NCI-H82 treated with DMSO at 0.1 percent for 48 hours (cell line): ENCODE data around the gene CA9.

ENCODE experiments used
- DNase-seq: peaks from one replicate; lab custom pipeline; 2025; ENCODE audit not compliant: unreplicated experiment; lab: John Stamatoyannopoulos, UW

Gene CA9

GRCh38 chr9:35714123-35714522, 40.4 kb downstream of the CA9 start:
- no peak for DNase-seq

DNA sequence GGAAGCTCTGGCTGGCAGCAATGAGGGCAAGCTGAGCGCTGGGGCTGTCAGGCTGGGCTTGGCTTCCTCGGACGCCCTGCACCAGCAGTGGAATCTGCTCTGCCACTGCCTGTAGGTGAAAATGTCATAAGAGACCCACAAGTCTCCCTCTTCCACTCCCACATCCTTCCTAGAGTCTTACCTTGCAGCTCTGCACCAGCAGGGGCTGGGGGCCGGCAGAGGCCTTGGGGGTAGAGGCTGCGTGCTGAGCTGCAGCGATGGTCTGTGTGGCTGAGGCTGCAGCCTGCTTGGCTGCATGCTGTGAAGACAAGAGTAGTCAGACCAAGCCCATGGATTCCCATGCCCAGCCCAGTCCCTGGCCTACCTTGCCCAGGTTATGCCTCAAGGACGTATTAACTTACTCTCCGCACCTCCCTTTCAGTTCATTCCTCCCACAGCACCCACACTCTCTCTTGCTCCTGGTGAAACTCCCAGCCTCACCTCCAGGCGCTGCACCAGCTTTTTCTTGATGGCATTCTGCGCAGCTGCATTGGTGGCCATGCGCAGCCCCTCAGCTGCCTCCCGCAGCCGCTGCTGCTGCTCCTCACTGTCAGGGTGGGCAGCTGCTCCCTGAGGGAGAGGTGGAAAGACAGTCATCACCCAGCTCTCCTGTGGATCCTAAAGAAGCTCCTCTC, 41.0 kb downstream of the CA9 start:
- DNase-seq = no peak

- DNase-seq = no peak
Measured at GRCh38 chr9:35716230-35716629, 42.5 kb downstream of the CA9 start.

DNA sequence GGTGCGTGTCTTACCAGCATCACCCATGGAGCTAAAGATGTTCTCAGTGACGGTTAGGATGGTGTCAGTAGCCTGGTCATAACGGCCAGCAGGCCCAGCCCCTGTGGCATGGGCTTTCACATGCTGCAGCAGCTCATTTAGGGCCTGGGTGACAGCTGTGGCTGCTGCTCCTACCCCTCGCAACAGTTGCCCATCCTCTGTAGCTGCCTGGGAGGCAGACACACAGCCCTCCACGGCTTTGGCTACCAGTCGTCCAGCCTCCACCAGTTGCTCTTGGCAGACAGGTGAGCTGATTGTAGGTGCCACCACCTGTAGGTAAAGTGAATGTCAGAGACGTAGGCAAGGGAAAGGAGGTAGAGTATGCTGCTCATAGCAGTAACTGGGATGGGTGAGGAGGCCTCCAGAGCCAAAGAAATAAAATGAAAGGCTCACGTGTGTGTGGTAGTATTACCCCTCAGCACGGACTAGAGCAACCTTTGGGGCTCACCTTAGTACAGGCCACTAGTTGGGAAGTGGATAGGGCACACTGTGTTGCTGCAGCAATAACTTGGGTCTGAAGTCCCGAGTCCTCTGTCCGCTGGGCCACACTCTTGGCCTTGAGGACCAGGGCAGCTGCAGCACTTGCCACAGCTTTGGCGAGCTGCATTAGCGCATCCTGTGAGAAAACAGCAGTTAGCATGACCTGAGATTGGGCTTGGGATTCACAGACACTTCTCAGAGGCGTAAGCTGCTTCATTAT, 43.6 kb downstream of the CA9 start:
- DNase-seq = no peak

DNA sequence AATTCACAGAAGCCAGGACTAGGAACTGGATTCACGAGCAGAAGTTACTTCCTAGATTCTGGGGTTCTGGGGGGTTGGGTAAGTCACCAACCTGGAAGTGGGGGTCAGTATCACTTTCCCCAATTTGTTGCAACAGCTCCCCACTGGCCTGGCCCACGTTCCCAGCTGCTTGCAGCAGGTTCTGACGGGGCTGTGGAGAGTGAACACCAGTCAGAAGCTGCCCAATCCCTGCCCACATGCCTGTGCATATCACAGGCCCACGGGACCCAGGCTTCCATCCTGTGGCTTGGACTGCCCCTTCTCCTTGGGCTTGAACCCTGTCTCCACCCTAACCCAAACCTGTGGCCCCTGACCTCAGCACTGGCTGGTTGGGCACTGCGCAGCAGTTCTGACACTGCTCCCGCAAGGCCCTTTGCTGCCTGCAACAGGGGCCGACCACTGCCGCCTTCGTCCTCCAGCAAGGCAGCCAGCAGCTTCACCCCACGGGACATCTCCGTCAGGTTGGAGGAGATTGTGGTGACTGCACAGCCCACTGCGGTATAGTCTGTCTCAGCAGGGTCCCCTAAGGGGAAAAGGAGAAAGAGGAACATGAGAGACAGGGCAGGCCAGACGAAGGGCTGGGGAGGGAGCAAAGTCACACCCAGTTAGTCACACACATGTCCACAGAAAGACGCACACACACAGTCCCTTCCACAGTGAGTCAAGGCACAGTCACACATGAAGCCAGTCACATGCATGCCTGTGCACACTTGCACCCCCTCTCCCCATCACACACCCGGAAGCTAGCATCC, 45.2 kb downstream of the CA9 start:
- no peak for DNase-seq

GRCh38 chr9:35719546-35719945, 45.8 kb downstream of the CA9 start:
- no peak for DNase-seq

- DNase-seq = no peak
Measured at GRCh38 chr9:35723426-35723825, 49.7 kb downstream of the CA9 start.

- DNase-seq = no peak
Measured at GRCh38 chr9:35723908-35724307, 50.2 kb downstream of the CA9 start.

DNA sequence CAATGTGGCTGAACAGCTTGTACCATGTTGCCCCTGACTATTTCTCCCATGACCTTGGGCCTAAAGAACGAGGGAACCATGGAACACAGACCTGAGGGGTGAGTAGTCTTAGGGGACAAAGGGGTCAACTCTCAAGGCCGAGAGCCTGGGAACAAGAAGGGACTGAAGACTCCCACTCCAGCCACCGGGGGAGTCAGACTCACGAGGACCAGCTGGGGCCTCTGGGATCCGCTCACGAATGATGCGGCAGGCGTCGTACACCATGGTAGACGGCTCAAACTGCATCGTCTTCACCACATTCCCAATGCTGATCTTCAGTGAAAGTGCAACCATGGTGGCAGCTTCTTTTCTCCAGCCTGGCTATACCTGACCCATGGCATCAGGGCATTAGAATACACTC, 51.6 kb downstream of the CA9 start:
- DNase-seq = no peak

DNA sequence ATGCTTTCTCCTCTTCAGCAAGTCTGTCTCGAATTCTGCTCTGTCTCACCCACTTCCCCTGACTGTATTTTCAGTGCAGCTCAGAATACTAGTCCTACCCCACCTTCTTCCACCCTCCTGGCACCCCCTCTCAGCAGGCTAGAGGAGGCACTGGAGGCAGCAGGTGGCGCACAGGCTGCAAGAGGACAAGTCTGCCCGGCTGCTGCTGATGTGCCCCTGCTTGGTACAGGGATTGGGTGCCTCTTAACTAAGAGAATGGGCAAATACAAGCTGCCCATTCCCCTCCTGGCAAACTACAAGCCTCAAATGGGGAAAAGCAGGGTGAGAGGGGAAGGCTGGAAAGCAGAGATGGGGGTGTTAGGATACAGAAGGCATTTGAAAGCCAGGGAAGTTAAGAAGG, 53.2 kb downstream of the CA9 start:
- DNase-seq = no peak

DNA sequence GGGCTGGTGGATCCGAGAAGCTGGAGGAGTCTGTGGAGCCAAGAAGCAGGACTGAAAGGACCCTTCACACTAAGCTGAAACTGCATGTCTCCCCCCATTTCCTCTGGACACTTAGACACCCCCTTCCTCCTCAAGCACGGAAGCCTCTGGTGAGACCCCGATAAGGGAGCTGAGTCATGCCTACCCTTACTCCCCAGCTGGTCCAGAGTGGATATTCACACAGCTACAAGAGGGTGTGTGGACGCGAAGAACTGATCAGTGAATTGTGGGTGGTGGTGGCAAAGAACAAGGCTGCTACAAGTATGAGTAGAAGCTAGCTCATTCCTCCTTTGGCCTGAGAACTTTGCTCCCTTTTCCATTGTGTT, 53.9 kb downstream of the CA9 start:
- DNase-seq = no peak

- DNase-seq = no peak
Measured at GRCh38 chr9:35728041-35728971, 54.6 kb downstream of the CA9 start.

DNA sequence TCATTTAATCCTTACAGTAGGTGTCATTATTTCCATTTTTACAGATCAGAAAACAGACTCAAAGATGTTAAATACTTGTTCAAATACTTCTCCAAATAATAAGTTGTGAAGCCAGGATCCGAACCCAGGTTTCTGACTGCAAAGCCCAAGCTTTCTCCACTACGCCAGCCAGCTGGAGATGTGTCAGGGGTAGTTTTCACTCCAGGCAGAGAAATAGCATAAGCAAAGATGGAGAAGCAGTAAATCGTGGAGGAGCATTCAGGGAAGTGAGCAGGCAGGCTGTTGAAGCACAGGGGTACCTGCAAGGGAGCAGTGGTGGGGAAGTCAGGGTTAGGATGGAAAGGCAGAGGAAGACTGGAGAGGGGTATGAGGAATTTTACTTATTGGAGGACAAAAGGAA, 55.4 kb downstream of the CA9 start:
- no peak for DNase-seq

GRCh38 chr9:35729700-35730485, 56.2 kb downstream of the CA9 start:
- no peak for DNase-seq

DNA sequence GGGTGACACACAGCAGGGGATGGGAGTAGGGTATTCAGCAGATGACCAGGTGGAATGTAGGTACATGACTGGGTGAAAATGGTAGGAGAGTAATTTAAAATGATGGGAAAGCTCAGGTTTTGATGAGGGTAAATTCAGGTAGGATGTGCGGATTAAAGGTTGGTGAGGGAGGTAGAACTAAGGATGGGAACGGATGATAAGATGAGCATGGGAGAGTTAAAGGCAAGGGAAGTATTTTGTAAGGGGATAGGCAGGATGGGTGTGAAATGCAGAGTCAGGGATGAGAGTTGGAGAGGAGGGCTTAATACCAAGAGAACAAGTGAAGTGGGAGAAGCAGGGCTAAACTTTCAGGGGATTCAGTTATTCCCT, 56.7 kb downstream of the CA9 start:
- no peak for DNase-seq
